K562 (cell line): ENCODE data around the gene RPS2. TPM values are rescaled to one million over a fixed set of nuclear protein-coding genes. Genes with fewer than 3 reads are reported as not detected.

ENCODE experiments used
- CCAR2 ChIP-seq: fragments of 200-400 bp; formaldehyde crosslinking; IDR thresholded peaks from 2 replicates; pipeline ENCODE4 v1.6.1; 2017; ENCODE audit warnings: mild to moderate bottlenecking, low read depth, low read length
- CTCFL ChIP-seq: IDR thresholded peaks from 2 replicates; pipeline ENCODE4 v1.6.1; 2011; ENCODE audit warnings: borderline replicate concordance, low read depth, mild to moderate bottlenecking, moderate library complexity, low read length; ENCODE audit not compliant: insufficient read depth, poor library complexity, severe bottlenecking
- EGR1 ChIP-seq: fragments of 450-650 bp; conservative IDR thresholded peaks from 2 replicates; pipeline ENCODE4 v1.6.1; 2017; ENCODE audit warnings: mild to moderate bottlenecking
- FOXJ2 ChIP-seq: fragments of 200-800 bp; sonication (Bioruptor generic); IDR thresholded peaks from 2 replicates; pipeline ENCODE4 v1.6.1; 2016; ENCODE audit warnings: missing genetic modification characterization, missing compliant biosample characterization
- GTF2F1 ChIP-seq: IDR thresholded peaks from 2 replicates; pipeline ENCODE4 v1.6.1; 2011; ENCODE audit warnings: low read depth, low read length, improper control_type of control experiment
- HDAC6 ChIP-seq: IDR thresholded peaks from 2 replicates; pipeline ENCODE4 v1.6.1; 2012; ENCODE audit warnings: low read depth, mild to moderate bottlenecking, control low read depth, inconsistent platforms, low read length, moderate library complexity
- HMGN3 ChIP-seq: IDR thresholded peaks from 2 replicates; pipeline ENCODE4 v1.6.1; 2011; ENCODE audit warnings: borderline replicate concordance, low read depth, mild to moderate bottlenecking, mixed read lengths, low read length; ENCODE audit not compliant: insufficient read length; ENCODE audit errors: extremely low read depth
- KDM5B ChIP-seq: fragments of 200-600 bp; sonication (generic); IDR thresholded peaks from 2 replicates; pipeline ENCODE4 v1.6.1; 2012; ENCODE audit warnings: low read depth, mild to moderate bottlenecking, moderate library complexity, low read length, control low read depth, inconsistent platforms; ENCODE audit not compliant: insufficient replicate concordance
- MLLT1 ChIP-seq, 2 experiments: fragments of 450-650 bp; IDR thresholded peaks; 2 replicates each; pipeline ENCODE4 v1.6.1; 2016
- NR2C2 ChIP-seq, 2 experiments: fragments of 200-800 bp in 1 of 2; sonication (Bioruptor generic) in 1 of 2; sonication (generic) in 1 of 2; formaldehyde crosslinking in 1 of 2; IDR thresholded peaks; 2 replicates each; pipeline versions ENCODE4 v1.6.1 to v1.8.0; 2016 to 2022; ENCODE audit warnings: mild to moderate bottlenecking in 1 of 2, missing compliant biosample characterization in 1 of 2, missing genetic modification characterization in 1 of 2, missing genetic modification reagents in 1 of 2
- PURB ChIP-seq: sonication (generic); formaldehyde crosslinking; IDR thresholded peaks from 2 replicates; pipeline ENCODE4 v1.9.0; 2021; ENCODE audit warnings: low read depth, mild to moderate bottlenecking, missing genetic modification reagents
- RBBP5 ChIP-seq: fragments of 200-600 bp; sonication (generic); IDR thresholded peaks from 2 replicates; pipeline ENCODE4 v1.6.1; 2012; ENCODE audit warnings: borderline replicate concordance, mild to moderate bottlenecking, low read length, control low read depth, inconsistent platforms; ENCODE audit not compliant: insufficient read depth, poor library complexity, severe bottlenecking
- ZC3H4 ChIP-seq: sonication (generic); formaldehyde crosslinking; IDR thresholded peaks from 2 replicates; pipeline ENCODE4 v1.9.0; 2021; ENCODE audit warnings: missing genetic modification reagents, borderline replicate concordance
- ZNF140 ChIP-seq: fragments of 250-450 bp; sonication (Bioruptor Pico); IDR thresholded peaks from 2 replicates; pipeline ENCODE4 v1.8.0; 2021; ENCODE audit warnings: moderate library complexity, mild to moderate bottlenecking, inconsistent platforms
- ZNF224 ChIP-seq: sonication (generic); formaldehyde crosslinking; IDR thresholded peaks from 2 replicates; pipeline ENCODE4 v1.8.0; 2022; ENCODE audit warnings: mild to moderate bottlenecking, missing genetic modification reagents
- ZNF277 ChIP-seq: fragments of 250-450 bp; sonication (Bioruptor Pico); IDR thresholded peaks from 2 replicates; pipeline ENCODE4 v1.8.0; 2022; ENCODE audit warnings: inconsistent platforms, mild to moderate bottlenecking, moderate library complexity, borderline replicate concordance
- ZNF639 ChIP-seq, 2 experiments: fragments of 200-800 bp in 1 of 2; sonication (Bioruptor generic) in 1 of 2; sonication (generic) in 1 of 2; formaldehyde crosslinking in 1 of 2; IDR thresholded peaks in 1 of 2; conservative IDR thresholded peaks in 1 of 2; 2 replicates each; pipeline versions ENCODE4 v1.5.0 to v1.6.1; 2016 to 2020; ENCODE audit warnings: missing compliant biosample characterization in 1 of 2, missing genetic modification characterization in 1 of 2, missing genetic modification reagents in 1 of 2
- ZNF76 ChIP-seq: fragments of 250-450 bp; sonication (Bioruptor Pico); IDR thresholded peaks from 2 replicates; pipeline ENCODE4 v1.4.0; 2020; ENCODE audit warnings: mild to moderate bottlenecking, moderate library complexity, borderline replicate concordance
- ZSCAN29 ChIP-seq: fragments of 450-650 bp; IDR thresholded peaks from 2 replicates; pipeline ENCODE4 v1.6.1; 2017
- polyA plus RNA-seq, 8 experiments: library from polyadenylated mRNA; depleted of rRNA in 4 of 8; stranded (reverse) in 5 of 8; unstranded in 3 of 8; fragments of >200 nt; fragmentation: Nextera tagmentation in 2 of 8; fragmentation: Illumina TruSeq in 1 of 8; extraction: Ambion mirVana in 2 of 8; extraction: Trizol in 1 of 8; gene quantifications; 2 replicates each; pipeline versions ENCODE4 v1.2.1 to v1.2.3, GENCODE V29; 2011 to 2014; ENCODE audit warnings: inconsistent platforms in 1 of 8, missing spikeins in 1 of 8
- total RNA-seq, 7 experiments: library from RNA; depleted of rRNA in 6 of 7; stranded (reverse); fragments of >200 nt in 6 of 7; fragmentation: Illumina TruSeq in 2 of 7; extraction: Trizol in 2 of 7; gene quantifications; 2 replicates each; pipeline versions ENCODE4 v1.2.1 to v1.2.3, GENCODE V29; 2011 to 2021; ENCODE audit warnings: low replicate concordance in 1 of 7

RPS2 gene
- total and polyA plus RNA-seq, 9 of the 15 experiments (the other 6 are each of a cell fraction or from before 2014, with no cell fraction given), result 834 to 4,794 (median 3,793) TPM

GRCh38 chr16:1984347-1985225 lies 20.0 kb upstream of the RPS2 start (continued):
- peak; percentile 16 for TF ChIP-seq CTCFL
- TF ChIP-seq HDAC6, result no peak
- no peak for TF ChIP-seq MLLT1 (IDR thresholded peaks at IDR 0.05)
- TF ChIP-seq EGR1, result peak; percentile 38; the same call in 1 of the 2 replicates
- no peak for TF ChIP-seq KDM5B
- no peak for TF ChIP-seq ZSCAN29
- TF ChIP-seq ZC3H4 (CRISPR knock-in tag), result no peak
- no peak for TF ChIP-seq ZNF224 (CRISPR knock-in tag)
- 0 out of 2 replicates have a peak, but pooled peaks have one; percentile 4 for TF ChIP-seq FOXJ2 (tag)
- no peak for TF ChIP-seq ZNF277 (CRISPR knock-in tag)
- TF ChIP-seq NR2C2 (CRISPR knock-in tag; IDR thresholded peaks at IDR 0.05), result no peak
- TF ChIP-seq NR2C2 (tag; IDR thresholded peaks at IDR 0.05), result peak; percentile 96
- no peak for TF ChIP-seq PURB (CRISPR knock-in tag)
- TF ChIP-seq ZNF639 (CRISPR knock-in tag; conservative IDR thresholded peaks at IDR 0.05 in 1 of 2, IDR thresholded peaks at IDR 0.05 in 1 of 2), result no peak
- no peak for TF ChIP-seq GTF2F1
- no peak for TF ChIP-seq CCAR2
- no peak for TF ChIP-seq RBBP5
- TF ChIP-seq ZNF76 (CRISPR knock-in tag), result no peak
- peak; percentile 37 for TF ChIP-seq HMGN3
- no peak for TF ChIP-seq ZNF140 (CRISPR knock-in tag)
